HG03432 (cell line): ENCODE data around the gene GZMM.

ENCODE experiments used
- ATAC-seq: cut with Tn5 transposase; IDR thresholded peaks from one replicate; pipeline ENCODE4 v1.9.1; 2021; ENCODE audit warnings: mild to moderate bottlenecking, moderate library complexity; ENCODE audit not compliant: unreplicated experiment

Gene GZMM

DNA sequence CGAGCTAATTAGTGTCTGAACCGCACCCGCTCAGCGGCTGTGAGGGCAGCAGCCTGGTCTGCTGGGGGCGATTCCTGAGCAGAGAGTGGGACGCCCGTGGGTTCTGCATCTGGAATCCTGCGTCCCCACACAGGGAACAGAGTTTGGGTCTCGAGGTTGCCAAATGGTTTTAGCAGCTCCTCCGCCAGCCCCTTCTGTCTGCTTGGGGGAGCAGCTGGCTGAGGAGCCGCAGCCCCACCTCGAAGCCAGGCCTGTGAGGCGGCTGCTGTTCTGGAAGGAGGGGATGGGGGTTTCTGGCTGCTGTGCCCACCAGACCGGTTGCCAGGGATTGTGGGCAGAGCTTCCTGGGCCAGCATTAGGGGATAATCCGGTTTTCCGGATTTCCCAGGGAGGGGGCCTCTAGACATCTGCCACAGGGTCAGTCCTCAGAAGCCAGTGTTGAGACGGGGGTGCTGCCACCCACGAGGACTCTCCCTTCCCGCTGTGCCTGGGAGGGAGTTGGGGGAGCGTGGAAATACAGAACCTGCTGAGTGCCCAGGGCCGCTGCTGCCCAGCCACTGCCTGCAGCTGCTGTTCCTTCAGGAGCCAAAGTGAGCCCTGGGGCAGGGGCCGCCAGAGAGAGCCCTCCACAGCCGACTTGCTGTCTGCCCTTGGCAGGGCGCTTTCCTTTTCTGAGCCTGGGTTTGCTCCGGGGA lies 10.3 kb upstream of the GZMM start:
- no peak for ATAC-seq

DNA sequence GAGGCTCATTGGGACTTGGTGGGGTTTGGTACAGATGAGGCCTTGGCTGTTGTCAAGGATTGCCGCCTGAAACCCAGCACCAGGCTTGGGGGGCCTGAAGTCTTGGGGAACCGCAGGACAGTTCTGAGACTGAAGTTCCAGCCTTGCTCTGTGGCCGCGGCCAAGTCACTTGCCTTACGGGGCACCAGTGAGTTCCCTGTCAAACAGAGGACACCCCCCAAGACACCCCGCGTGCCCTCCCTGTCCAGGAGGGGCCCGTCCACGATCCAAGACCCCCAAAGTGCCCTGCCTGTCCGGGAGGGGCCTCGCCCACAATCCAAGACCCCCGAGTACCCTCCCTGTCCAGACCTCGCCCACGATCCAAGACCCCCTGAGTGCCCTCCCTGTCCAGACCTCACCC lies 9.8 kb upstream of the GZMM start:
- ATAC-seq: no peak

DNA sequence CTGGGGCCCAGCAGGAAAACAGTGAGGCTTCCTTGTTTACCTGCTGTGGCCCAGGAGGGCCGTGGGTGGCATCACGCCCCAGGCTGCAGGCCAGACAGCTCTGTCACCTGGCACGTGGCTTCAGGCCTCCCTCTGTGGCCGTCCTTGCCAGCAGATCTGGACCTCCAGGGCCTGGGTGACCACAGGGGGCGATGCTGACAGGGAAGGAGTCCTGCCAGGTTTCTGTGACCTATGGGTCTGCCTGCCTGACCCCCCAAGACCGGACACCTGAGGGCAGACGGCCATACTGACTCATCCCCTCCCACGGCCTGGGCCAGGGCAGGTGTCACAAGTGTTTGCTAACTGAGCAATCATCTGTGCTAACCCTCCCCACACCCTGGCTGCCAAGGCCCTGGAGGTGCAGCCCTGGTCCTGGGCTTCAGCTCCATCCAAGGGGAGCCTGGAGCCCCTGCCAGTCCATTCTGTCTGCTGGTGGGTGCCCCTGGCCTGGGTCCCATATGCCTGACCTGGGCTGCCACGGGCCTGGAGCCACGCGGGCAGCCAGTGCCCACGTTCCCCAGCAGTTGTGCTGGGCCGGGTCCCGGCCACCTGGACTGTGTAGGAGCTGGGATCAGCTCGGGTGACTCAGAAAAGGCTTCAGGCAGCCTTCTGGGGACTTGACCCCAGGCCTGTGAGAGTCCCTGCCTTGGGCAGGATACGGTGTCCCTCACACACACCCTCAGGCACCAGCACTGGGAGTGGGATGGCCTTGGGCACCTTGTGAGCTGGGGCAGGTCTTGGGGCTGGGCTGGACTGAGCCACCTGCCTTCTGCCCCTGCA lies 8.6 kb upstream of the GZMM start:
- ATAC-seq: no peak

DNA sequence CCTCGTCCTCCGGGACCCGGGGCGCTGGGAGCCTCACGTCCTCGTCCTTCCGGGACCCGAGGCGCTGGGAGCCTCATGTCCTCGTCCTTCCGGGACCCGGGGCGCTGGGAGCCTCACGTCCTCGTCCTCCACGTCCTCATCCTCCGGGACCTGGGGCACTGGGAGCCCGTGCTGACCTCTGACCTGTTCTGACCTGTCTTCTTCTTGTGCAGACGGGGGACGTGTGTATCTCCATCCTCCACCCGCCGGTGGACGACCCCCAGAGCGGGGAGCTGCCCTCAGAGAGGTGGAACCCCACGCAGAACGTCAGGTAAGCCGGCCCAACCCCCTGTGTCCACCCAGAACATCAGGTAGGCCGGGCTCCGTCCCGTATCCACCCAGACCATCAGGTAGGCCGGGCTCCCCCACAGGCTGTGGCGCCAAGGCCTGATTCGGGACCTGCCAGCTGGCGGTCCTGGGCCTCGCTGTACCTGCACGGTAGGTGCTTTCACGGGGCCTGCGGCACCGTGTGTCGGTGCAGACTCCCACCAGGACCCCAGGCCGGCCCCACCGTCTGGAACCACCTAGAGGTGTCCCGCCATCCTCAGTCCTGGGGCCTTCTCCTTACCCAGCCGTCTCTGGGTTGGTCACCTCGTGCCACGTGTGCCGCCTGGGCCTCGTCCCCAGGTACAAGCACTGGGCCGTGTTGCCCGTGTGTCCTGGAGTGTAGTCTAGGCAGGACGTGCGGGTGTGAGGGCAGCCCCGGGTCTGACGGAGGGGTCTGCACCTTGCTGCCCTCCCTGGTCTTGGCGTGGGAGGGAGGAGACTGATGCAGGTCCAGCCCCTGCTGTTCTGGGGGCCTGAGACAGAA lies 7.6 kb upstream of the GZMM start:
- no peak for ATAC-seq

DNA sequence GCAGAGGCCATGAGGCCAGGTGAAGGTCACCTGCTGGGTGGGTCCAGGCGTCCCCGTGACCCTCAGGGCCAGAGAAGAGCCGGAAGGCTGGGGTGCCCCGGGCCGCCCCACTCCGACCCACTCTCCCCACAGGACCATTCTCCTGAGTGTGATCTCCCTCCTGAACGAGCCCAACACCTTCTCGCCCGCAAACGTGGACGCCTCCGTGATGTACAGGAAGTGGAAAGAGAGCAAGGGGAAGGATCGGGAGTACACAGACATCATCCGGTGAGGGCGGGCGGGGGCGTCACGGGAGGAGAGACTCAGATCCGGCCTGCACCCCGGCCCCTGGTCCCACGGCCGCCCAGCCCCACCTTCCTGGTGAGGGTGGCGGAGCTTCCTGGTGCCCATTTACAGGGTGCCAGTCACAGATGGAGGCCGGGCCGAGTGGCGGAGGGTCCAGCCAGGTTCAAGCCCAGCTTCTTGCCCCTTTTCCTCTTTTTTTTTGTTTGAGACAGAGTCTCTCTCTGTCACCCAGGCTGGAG lies 6.9 kb upstream of the GZMM start:
- no peak for ATAC-seq

DNA sequence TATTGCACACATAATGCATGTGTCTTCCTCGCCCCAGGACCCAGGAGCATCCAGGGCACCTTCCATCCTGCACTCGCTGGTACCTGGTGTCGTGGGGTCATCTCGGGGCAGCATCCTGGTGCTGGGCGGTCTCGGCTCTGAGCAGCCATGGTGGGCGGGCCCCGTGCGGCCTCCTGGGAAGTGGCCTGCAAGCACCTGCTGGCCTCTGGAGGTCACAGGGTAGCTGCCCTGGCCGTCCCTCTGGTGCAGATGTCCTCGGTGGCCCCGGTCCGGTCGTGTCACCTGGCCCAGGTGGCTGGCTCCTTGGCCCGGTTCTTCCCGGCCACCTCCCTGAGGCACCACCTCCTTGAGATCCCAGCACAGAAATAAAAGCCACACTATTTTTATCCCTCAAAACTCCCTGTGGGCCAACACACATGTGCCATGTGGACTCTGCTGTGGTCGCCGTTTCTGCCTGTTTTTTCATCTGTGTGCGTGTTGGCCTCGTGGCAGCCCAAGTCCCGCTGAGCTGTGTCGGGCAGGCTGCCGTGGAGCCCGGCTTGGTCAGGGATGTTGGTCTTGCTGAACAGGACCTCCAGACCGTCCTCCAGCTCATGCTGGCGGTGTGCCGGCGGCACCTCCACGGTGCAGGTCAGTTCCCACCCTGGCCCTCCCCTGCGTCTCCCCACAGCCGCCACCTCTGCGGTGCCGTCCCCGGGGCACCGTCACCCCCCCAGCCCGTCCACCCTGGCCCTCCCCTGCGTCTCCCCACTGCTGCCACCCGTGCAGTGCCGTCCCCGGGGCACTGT lies 5.0 kb upstream of the GZMM start:
- ATAC-seq: no peak

DNA sequence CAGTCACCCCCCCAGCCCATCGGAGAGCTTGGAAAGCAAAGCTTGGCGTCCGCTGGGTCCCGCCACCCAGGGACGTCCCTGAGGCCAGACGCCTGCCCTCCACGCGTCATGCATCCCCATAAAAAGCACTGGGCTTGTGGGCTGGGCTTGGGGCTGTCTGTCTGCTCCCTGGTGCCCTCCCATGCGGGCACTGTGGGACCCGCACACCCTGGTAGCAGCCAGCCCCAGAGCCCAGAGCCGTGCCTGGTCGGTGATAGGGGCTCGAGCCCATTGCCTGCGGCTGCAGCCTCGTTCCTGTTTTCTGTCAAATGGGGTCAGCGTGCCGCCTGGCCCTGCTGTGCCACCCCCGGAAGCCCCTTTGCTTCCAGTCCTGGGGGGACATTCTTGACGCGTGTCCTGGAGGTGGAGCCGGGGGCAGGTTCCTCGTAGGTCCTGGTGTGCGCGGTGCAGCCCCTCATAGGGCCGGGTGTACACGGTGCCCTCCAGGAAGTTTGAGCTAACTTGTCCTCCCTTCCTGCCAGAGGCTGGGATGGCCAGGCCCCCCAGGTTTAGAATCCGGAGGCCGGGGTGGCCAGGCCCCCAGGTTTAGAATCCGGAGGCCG lies 4.3 kb upstream of the GZMM start:
- ATAC-seq: no peak

DNA sequence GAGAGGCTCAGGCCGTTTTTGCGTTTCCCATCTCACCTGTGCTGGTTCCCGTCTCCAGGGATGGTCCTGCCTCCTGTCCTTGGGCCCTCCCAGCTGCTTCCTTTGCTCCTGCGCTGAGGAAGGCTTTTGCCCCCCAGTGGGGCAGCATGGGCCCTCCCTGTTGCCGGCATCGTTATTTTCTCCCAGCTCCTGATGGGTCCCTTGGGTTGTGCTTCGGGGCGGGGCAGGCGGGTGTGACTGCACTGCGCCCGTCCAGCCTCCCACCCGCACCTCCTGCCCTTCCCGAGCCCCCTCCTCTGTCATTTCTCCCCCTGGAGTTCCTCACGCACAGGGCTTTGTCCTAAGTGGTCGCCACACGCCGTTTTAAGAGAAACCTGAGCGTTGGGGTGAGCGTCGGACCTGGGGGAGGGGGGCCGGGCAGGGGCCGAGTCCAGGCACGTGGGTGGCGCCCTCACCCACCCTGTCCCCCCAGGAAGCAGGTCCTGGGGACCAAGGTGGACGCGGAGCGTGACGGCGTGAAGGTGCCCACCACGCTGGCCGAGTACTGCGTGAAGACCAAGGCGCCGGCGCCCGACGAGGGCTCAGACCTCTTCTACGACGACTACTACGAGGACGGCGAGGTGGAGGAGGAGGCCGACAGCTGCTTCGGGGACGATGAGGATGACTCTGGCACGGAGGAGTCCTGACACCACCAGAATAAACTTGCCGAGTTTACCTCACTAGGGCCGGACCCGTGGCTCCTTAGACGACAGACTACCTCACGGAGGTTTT lies 2.8 kb upstream of the GZMM start:
- no peak for ATAC-seq

DNA sequence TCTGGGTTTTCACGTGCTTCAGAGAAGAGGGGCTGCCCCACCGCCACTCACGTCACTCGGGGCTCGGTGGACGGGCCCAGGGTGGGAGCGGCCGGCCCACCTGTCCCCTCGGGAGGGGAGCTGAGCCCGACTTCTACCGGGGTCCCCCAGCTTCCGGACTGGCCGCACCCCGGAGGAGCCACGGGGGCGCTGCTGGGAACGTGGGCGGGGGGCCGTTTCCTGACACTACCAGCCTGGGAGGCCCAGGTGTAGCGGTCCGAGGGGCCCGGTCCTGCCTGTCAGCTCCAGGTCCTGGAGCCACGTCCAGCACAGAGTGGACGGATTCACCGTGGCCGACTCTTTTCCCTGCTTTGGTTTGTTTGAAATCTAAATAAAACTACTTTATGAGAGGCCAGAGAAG lies 2.2 kb upstream of the GZMM start:
- ATAC-seq: no peak

DNA sequence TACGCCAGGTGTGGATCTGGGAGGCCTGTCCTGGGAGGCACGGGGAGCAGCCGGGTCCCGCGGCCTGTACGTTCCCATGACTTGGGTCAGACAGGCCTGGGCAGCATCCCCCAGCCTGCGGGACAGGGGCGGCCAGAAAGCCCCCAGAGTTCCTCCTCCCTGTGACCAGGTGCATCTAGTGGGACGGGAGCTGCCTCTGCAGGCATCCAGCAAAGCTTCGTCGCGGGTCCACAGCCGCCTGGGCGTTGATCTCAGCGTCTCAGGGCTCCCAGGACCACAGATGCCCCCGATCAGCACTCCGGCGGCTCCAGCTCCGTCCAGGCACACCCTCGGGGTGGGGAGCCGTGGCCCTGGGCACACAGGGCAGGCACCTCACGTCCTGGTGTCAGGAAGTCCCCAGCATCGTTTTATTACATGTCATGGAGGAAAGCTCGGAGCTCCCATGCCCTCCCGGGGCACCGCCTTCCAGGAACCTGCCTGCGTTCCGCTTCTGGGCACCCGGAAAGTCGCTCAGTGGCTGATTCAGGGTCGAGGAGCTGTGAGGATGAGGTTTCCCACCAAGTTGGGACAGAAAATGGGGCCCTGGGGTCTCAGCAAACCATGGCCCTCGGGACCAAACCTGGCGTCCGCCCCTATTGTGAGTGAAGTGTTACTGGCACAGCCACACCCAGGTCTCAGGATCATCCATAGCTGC lies 1.5 kb upstream of the GZMM start:
- ATAC-seq: no peak

DNA sequence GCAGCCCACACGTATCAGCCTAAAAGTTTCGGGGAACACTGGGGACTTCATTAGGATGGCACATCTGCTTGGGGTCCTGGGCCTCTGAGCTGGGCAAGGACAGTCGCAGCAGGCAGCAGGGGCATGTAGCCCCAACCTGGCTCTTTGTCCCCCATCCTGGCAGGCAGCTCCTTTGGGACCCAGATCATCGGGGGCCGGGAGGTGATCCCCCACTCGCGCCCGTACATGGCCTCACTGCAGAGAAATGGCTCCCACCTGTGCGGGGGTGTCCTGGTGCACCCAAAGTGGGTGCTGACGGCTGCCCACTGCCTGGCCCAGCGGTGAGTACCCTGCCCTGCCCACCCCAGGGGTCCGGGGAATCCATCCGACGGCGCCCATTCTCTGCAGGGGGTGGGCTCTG lies 3.3 kb downstream of the GZMM start:
- ATAC-seq: no peak

DNA sequence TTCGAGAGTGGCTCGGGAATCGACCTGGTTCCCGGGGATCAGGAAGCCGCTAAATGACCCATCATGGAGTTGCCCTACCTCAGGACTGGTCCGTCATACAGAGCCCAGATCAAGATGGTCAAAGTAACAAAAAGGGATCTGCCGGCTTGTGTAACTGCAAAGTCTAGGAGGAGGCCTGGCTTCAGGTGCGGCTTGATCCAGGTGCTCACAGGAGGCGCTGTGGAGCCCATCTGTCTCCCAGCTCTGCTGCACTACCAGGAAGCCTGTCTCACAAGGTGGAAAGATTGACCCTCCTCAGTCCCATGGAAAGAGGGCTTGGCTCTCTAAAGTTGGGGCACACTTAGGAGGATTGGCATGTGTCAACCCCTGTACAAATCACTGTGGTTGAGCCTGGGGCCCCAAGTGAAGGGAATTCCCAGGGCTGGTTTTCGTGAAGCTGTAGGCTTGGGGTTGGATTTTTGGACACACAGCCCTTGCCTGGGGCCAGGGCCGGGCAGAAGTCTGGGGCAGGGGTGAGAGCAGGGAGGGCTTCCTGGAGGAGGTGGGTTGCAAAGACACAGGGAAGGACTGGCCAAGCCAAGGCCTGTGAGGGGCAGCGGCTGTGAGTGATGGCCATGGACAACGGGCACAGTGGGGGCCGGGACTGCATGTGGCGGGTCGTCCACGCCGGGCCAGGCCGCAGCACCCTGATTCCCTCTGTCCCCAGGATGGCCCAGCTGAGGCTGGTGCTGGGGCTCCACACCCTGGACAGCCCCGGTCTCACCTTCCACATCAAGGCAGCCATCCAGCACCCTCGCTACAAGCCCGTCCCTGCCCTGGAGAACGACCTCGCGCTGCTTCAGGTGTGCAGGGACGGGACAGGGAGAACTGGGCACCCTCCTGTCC lies 4.2 kb downstream of the GZMM start:
- ATAC-seq: no peak

DNA sequence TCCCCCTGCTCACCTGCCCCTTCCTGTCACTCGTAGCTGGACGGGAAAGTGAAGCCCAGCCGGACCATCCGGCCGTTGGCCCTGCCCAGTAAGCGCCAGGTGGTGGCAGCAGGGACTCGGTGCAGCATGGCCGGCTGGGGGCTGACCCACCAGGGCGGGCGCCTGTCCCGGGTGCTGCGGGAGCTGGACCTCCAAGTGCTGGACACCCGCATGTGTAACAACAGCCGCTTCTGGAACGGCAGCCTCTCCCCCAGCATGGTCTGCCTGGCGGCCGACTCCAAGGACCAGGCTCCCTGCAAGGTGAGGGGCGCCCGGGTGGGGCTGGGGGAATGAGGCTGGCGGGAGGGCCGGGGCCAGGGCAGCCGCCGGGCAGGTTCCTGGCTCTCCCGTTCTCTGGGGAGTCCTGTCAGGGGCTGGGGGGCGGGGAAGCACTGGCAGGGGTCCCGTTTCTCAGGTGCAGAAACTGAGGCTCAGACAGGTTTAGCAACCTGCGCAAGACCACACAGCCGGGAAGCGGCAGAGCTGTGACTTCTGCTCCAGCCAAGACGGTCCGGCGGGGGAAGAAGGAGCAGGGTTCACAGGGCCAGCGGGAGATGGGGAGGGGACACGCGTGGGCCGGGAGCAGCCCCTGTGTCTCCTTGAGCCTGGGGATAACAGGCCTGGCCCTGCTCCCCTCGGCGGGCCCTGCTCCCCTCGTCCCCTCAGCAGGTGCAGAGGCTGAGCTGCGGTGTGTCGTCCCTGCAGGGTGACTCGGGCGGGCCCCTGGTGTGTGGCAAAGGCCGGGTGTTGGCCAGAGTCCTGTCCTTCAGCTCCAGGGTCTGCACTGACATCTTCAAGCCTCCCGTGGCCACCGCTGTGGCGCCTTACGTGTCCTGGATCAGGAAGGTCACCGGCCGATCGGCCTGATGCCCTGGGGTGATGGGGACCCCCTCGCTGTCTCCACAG lies 5.3 kb downstream of the GZMM start:
- no peak for ATAC-seq

DNA sequence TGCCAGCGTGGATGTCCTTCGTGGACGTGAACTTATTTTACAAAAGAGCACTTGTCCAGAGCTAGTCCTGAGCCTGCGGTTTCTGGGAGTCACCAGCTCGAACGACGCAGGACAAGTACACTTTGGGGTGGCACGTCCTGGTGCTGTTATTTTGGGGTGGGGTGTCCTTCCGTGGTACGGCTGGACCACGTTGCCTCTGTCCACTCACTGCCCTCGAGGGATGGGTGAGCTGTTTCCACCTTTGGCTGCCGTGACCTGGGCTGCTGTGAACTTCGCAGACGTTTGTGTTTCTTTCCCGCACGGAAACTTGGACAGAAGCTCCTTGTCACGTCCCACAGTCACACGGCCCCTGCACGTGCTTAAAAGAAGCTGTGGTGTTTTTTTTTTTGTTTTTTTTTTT lies 11.0 kb downstream of the GZMM start:
- no peak for ATAC-seq

DNA sequence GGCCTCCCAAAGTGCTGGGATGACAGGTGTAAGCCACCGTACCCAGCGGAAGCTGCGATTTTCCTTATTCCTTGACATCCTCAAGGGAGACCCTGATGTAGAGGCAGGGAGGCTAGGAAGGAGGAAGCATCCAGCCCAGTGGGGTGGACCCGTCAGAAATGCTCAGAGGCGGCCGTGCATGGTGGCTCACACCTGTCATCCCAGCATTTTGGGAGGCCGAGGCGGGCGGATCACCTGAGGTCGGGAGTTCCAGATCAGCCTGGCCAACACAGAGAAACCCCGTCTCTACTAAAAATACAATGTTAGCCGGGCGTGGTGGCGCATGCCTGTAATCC lies 11.6 kb downstream of the GZMM start:
- no peak for ATAC-seq

DNA sequence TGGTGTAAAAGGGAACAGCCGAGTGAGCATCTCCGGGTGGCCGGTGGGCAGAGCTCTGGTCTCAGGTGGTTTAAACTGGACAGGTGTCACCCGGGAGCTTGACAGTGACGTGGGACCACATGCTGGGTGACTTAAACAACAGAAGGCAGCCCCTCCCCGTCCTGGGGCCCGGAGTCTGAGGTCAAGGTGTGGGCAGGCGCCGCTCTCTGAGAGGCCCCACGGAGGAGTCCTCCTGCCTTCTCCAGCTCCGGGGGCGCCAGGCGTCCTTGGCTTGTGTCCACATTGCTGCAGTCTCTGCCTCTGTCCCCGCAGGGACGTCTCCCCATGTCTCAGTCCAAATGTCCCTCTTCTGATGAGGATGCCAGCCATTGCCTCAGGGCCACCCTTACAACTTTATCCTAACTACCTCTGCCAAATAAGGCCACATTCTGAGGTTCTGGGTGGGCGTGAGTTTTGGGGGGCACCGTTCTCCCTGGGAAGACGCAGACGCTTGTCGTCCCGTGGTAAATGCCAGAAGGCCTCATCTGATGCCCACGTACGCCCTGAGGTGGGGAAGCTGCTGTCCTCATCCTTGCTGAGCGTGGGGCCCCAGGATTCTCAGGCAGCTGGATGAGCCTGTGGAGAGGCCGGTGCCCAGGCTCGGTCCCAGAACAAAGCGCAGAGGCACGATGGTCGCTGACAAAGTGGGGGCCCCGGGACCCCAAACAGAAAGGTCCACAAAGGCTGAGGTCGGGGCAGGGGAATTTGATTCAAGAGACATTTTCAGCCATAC lies 12.9 kb downstream of the GZMM start:
- ATAC-seq: no peak
